ENCODE data around the gene AK9.

GRCh38 chr6:109606359-109606758 is 84.6 kb downstream of the AK9 start:
- TF ChIP-seq SIN3A (IDR thresholded peaks at IDR 0.05; ENCODE audit: low read depth) (no peak), ATF3 (IDR thresholded peaks at IDR 0.05) (no peak), EZH2phosphoT487 (IDR thresholded peaks at IDR 0.05; ENCODE audit: borderline replicate concordance) (no peak), POLR2A (IDR thresholded peaks at IDR 0.05; ENCODE audit: borderline replicate concordance, extremely low read depth, insufficient read depth, insufficient read length) (no peak), CTCF (IDR thresholded peaks at IDR 0.05 in 2 of 3, conservative IDR thresholded peaks at IDR 0.05 in 1 of 3; ENCODE audit: borderline replicate concordance in 1 of 3, insufficient read depth in 1 of 3, low read depth in 2 of 3, low read length in 2 of 3) (no peak), EZH2 (IDR thresholded peaks at IDR 0.05) (no peak), SP1 (IDR thresholded peaks at IDR 0.05; ENCODE audit: low read depth) (no peak), CEBPB (IDR thresholded peaks at IDR 0.05; ENCODE audit: low read depth) (no peak), POLR2AphosphoS5 (IDR thresholded peaks at IDR 0.05; ENCODE audit: low read depth, low read length) (no peak), ELF1 (IDR thresholded peaks at IDR 0.05; ENCODE audit: borderline replicate concordance, low read depth) (no peak), ZNF274 (IDR thresholded peaks at IDR 0.05; ENCODE audit: low read depth, low read length) (no peak), SRF (IDR thresholded peaks at IDR 0.05; ENCODE audit: low read depth) (no peak), YY1 (IDR thresholded peaks at IDR 0.05; ENCODE audit: extremely low read depth, insufficient replicate concordance, low read depth, low read length) (no peak), EGR1 (IDR thresholded peaks at IDR 0.05; ENCODE audit: low read depth) (no peak)
